OCI-LY3 (cell line): ENCODE data around the gene PPARG.

Source experiments
- EZH2phosphoT487 ChIP-seq: fragments of 200-600 bp; shearing (Covaris generic); IDR thresholded peaks from 2 replicates; pipeline ENCODE4 v1.6.1; 2018; ENCODE audit warnings: antibody characterized with exemption, mixed run types, low read depth
- TF ChIP-seq, protein P1 (sequence below): fragments of 200-600, 300-600 bp; sonication (generic); IDR thresholded peaks from 2 replicates; pipeline ENCODE4 v1.5.1; 2014; ENCODE audit warnings: antibody characterized with exemption, low read length, low read depth

DNA sequence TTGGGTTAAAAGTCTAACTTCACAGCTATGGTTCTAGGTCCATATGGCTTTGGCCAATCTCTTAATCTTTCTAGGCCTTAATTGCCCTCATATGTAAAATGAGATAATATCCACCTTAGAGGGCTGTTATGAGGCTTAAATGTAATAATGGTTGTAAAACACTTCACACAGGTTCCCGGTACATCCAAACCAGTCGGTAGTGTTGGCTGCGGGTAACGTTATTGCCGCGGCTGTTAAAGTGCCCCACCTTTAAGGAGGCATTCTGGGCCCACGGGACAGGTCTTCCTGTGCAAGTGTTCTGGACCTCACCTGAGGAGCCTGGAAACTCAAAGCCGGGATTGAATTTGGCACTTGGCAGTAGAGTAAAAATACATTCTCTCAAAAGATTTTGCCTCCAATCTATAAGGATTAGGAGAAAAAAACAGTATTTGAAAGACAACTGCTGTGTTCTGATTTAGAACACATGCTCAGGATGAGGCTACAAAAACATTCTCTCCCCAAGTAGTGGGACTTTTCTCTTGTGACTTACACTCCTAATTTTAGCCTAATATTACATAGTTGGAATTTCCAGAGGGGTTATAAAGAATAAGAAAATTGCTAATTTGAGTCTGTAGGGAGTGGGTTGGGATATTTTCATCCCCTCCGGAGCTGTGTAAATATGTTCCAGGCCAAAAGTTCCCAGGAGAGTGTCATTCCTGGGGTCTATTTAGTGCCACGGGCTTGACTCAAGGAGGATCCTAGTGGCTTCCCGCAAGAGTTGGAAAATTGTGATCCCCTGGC, 150.5 kb downstream of the PPARG start:
- TF ChIP-seq, protein P1, sequence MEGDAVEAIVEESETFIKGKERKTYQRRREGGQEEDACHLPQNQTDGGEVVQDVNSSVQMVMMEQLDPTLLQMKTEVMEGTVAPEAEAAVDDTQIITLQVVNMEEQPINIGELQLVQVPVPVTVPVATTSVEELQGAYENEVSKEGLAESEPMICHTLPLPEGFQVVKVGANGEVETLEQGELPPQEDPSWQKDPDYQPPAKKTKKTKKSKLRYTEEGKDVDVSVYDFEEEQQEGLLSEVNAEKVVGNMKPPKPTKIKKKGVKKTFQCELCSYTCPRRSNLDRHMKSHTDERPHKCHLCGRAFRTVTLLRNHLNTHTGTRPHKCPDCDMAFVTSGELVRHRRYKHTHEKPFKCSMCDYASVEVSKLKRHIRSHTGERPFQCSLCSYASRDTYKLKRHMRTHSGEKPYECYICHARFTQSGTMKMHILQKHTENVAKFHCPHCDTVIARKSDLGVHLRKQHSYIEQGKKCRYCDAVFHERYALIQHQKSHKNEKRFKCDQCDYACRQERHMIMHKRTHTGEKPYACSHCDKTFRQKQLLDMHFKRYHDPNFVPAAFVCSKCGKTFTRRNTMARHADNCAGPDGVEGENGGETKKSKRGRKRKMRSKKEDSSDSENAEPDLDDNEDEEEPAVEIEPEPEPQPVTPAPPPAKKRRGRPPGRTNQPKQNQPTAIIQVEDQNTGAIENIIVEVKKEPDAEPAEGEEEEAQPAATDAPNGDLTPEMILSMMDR: no peak
- no peak for TF ChIP-seq EZH2phosphoT487
